Hair follicular keratinocyte (primary cell): ENCODE results near the gene RIMS4. TPM values are rescaled to one million over a fixed set of nuclear protein-coding genes. Genes with fewer than 3 reads are reported as not detected.

Source experiments
- total RNA-seq: library from RNA; depleted of rRNA; stranded (reverse); fragments of >200 nt; gene quantifications from 2 replicates; pipeline ENCODE4 v1.2.3, GENCODE V29; 2015

Gene RIMS4
- total RNA-seq, result not detected in 2 replicates

DNA sequence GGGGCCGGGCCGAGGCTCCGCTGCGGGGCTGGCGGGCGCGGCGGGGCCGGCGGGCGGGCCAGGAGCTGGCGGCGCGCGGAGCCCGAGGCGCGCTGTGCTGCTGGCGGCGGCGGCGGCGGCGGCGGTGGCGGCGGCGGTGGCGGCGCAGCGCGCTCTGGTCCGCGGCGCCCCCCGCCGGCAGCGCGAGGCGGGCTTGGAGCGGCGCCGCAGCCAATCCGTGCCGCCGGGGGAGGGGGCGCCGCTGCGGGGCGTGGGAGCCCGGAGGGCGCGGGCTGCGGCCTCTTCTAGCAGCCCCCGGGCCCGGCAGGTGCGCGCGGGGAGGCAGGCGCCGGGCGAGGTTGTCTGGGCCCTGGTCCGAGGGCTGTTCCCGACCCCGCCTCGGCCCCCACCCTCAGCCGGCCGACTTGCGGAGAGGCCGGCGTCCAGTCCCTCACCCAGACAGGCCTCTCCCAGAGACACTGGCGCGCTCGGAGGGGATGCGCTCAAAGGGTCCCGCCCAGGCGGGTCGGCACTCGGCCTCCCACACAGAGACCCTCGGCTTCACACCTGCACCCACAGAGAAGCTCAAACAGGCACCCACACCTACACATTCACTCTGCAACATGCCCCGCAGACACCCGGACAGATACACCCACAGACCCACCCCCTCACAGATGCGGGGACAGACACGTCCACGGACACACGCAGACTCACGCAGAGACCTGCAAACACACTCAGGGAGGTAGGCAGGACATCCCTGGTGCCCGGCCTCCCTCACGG lies at the start of gene RIMS4:
TSS of gene RIMS4 (minus strand) at position 156 of the 759 bp plus-strand sequence. CDS start 275 bp downstream, outside the sequence.

GRCh38 chr20:44745598-44746366 lies 64.6 kb downstream of the RIMS4 start, which contains the start of gene KCNK15:
Gene KCNK15 (plus strand): TSS chr20:44745865. CDS start chr20:44745911, 46 bp downstream.

GRCh38 chr20:44714701-44715498 lies 95.4 kb downstream of the RIMS4 start, which contains the start of gene CCN5:
Gene CCN5 (plus strand): TSS chr20:44715369. CDS start chr20:44715391, 22 bp downstream.

Other genes with a start within 250 kb of the RIMS4 start
- gene PKIG, start 228.0 kb downstream of the RIMS4 start, total RNA-seq, result 13.2 and 23.0 TPM in 2 replicates
- 40.7 and 49.4 TPM in 2 replicates for gene ADA, start 158.8 kb downstream of the RIMS4 start, total RNA-seq
- gene CCN5, start 95.2 kb downstream of the RIMS4 start, total RNA-seq, result not detected in 2 replicates
- under 0.01 TPM in 1 of 2 replicates, not detected in the other for gene KCNK15, start 64.7 kb downstream of the RIMS4 start, total RNA-seq
- gene YWHAB, start 75.2 kb upstream of the RIMS4 start, total RNA-seq, result 129 and 146 TPM in 2 replicates
- gene PABPC1L, start 99.5 kb upstream of the RIMS4 start, total RNA-seq, result 4.7 and 6.8 TPM in 2 replicates
- gene TOMM34, start 149.9 kb upstream of the RIMS4 start, total RNA-seq, result 53.4 and 54.5 TPM in 2 replicates
- 15.6 and 19.4 TPM in 2 replicates for gene STK4, start 156.0 kb upstream of the RIMS4 start, total RNA-seq